Hypothalamus (tissue), 51 donors: Measurements from ENCODE around the gene BBX.

Experiments
- DNase-seq, 51 donors: peaks; one replicate each; lab custom pipeline; 2025; lab: John Stamatoyannopoulos, UW

The BBX gene

GRCh38 chr3:107791450-107791849 lies 268.7 kb downstream of the BBX start:
- DNase-seq = no peak

GRCh38 chr3:107794664-107795443 lies 272.1 kb downstream of the BBX start:
- peak in 1 of 51 donors; percentile 23 for DNase-seq

- DNase-seq = no peak
These were observed 272.8 kb downstream of the BBX start for GRCh38 chr3:107795514-107796094.

GRCh38 chr3:107796791-107797190 lies 274.0 kb downstream of the BBX start:
- DNase-seq = no peak

- no peak for DNase-seq
These were observed 274.8 kb downstream of the BBX start for GRCh38 chr3:107797586-107797985.

- DNase-seq = no peak
These were observed 275.6 kb downstream of the BBX start for GRCh38 chr3:107798381-107798780.

GRCh38 chr3:107800710-107801109 lies 277.9 kb downstream of the BBX start:
- peak in 4 of 51 donors; percentile 7 to 68 (median 50) for DNase-seq

- DNase-seq = no peak
These were observed 280.4 kb downstream of the BBX start for GRCh38 chr3:107803170-107803569.

GRCh38 chr3:107806021-107806420 lies 283.3 kb downstream of the BBX start:
- DNase-seq = no peak

- DNase-seq = no peak
These were observed 283.8 kb downstream of the BBX start for GRCh38 chr3:107806536-107806935.

GRCh38 chr3:107810171-107811071 lies 287.7 kb downstream of the BBX start:
- DNase-seq = no peak

- DNase-seq = no peak
These were observed 290.3 kb downstream of the BBX start for GRCh38 chr3:107813026-107813425.

GRCh38 chr3:107816107-107816506 lies 293.3 kb downstream of the BBX start:
- DNase-seq = no peak

- DNase-seq = no peak
These were observed 294.3 kb downstream of the BBX start for GRCh38 chr3:107817076-107817475.

GRCh38 chr3:107818025-107818424 lies 295.3 kb downstream of the BBX start:
- no peak for DNase-seq

GRCh38 chr3:107819656-107820055 lies 296.9 kb downstream of the BBX start:
- no peak for DNase-seq

GRCh38 chr3:107822308-107822707 lies 299.5 kb downstream of the BBX start:
- no peak for DNase-seq

GRCh38 chr3:107824822-107825371 lies 302.1 kb downstream of the BBX start:
- DNase-seq = no peak

GRCh38 chr3:107825556-107825955 lies 302.8 kb downstream of the BBX start:
- no peak for DNase-seq

GRCh38 chr3:107826727-107827126 lies 304.0 kb downstream of the BBX start:
- no peak for DNase-seq

GRCh38 chr3:107829185-107829584 lies 306.4 kb downstream of the BBX start:
- DNase-seq = no peak
